GM10248 (cell line): ENCODE results near the gene SLC18A2.

Source experiments
- CTCF ChIA-PET: fragments of 300-600 bp; sonication (Branson Sonifier 250); formaldehyde crosslinking; extraction: SDS; loops from one replicate; lab custom pipeline; 2021; ENCODE audit warnings: antibody characterized with exemption; lab: Yijun Ruan, JAX
- POLR2A ChIA-PET: fragments of 350-650 bp; sonication (Branson Sonifier 250); formaldehyde crosslinking; extraction: SDS; loops from one replicate; lab custom pipeline; 2020; ENCODE audit warnings: antibody characterized with exemption; lab: Yijun Ruan, JAX
- DNase-seq: peaks from one replicate; pipeline ENCODE4 v3.0.0; 2012; ENCODE audit errors: extremely low spot score
- CTCF ChIP-seq: IDR thresholded peaks from 2 replicates; pipeline ENCODE4 v1.5.1; 2012; ENCODE audit warnings: mild to moderate bottlenecking, low read depth; ENCODE audit errors: extremely low read depth, missing control alignments, control extremely low read depth

Gene SLC18A2

DNA sequence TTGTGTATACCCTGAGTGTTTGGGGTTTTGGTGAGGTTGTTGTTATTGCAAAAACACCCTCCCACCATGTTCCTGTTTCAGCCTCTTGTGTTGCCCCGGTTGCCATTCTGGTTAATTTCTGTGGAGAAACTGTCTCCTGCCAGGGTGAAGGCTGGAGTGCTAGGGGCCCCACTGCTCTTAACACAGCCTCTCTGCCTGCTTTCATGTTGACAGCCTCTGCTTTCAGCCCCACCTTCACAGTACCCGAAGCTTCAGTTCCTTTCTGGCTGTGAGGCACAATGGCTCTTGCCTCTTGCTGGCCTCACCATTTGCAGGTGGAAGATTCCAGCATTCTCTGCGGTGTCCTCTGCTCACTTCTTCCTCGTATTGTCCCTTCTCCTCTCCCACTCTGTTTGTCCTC lies 19.2 kb downstream of the SLC18A2 start:
- DNase-seq: no peak
- no peak for TF ChIP-seq CTCF

DNA sequence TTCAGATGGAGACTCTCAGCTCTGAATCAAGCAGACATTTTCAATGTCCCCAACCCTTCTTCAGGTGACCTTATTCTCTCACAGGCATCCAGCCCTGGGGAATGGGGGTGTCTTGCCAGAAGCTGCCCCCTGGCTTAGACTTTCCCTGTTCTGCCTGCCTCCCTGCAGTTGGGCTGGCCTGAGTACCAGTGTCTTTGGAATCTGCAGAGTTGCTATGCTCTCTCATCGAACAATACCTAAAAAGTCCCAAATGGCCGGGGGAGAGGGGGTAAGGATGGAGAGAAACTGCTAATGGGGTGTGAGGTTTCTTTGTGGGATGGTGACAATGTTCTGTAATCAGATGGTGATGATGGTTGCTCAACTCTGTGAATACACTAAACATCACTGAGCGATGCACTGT lies 20.6 kb downstream of the SLC18A2 start:
- POLR2A ChIA-PET: no interaction called here
- no peak for TF ChIP-seq CTCF
- CTCF ChIA-PET: interaction anchor here (1.0 to 2.4 kb wide), 3 partner anchors 9 to 25 kb away, joined by 3 to 8 read pairs (median 4); no protein-coding TSS in a partner anchor
- DNase-seq: no peak

More for the DNA sequence above, 19.2 kb downstream of the SLC18A2 start:
- ChIA-PET POLR2A (no interaction called here), CTCF (no interaction called here)

DNA sequence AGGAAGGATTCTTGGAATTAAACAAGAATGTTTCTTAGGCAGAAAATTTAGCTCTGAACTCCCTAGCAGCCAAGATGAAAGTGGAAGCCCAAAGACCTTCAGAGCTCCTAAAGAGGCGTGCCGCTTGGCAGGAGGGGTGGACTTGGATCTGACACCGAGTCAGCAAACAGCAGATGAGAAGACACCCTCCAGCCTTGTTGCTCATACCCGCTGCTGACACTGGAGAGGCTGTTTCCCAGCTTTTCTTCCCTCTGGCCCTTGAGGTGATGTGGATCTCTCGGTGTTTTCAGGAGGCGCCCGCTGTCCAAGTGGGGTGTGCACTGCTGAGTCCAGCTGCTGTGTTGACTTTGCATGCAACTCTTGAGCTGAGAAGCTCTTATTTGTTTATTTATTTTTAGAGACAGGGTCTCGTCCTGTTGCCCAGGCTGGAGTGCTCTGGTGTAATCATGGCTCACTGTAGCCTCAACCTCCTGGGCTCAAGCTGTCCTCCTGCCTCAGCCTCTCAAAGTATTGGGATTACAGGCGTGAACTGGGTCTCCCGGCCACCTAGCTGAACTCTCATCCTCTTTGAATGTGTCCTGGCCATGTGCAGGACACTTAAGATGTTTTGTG lies 21.5 kb downstream of the SLC18A2 start:
- DNase-seq: no peak
- ChIA-PET POLR2A (no interaction called here), CTCF (interaction anchor here (1.7 to 2.4 kb wide), 3 partner anchors 24 to 180 kb away, joined by 3 to 9 read pairs (median 8); no protein-coding TSS in a partner anchor)
- TF ChIP-seq CTCF: no peak

- ChIA-PET POLR2A (no interaction called here), CTCF (interaction anchor here (1.7 to 2.4 kb wide), 3 partner anchors 24 to 180 kb away, joined by 3 to 9 read pairs (median 8); no protein-coding TSS in a partner anchor)
- DNase-seq: no peak
These were observed 22.0 kb downstream of the SLC18A2 start for GRCh38 chr10:117262903-117263293.

DNA sequence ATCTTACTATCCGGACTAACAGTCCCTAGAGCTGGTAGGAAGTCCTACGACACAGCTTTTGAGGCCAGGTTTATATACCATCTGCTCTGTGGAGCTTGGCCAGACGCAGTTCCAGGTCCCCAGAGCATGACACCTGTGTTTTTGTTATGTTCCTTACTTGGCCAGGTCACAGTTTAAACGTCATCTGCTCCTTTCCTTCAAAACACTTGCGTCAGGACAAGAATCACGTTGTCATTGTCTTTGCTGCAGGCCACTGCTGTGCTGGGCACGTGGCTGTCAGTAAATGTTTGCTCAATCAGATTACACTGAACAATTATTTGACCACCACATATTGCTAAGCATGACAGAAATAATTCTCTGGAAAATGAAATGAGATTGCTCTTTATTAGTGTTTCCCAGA lies 23.9 kb downstream of the SLC18A2 start:
- CTCF ChIA-PET: no interaction called here
- POLR2A ChIA-PET: no interaction called here
- TF ChIP-seq CTCF: no peak
- no peak for DNase-seq

More at GRCh38 chr10:117262903-117263293, 22.0 kb downstream of the SLC18A2 start:
- no peak for TF ChIP-seq CTCF

GRCh38 chr10:117266400-117266799 lies 25.5 kb downstream of the SLC18A2 start:
- CTCF ChIA-PET: interaction anchor here (1.1 to 1.8 kb wide), 4 partner anchors 10 to 52 kb away, joined by 3 to 4 read pairs (median 4); no protein-coding TSS in a partner anchor
- no peak for DNase-seq
- POLR2A ChIA-PET: no interaction called here
- TF ChIP-seq CTCF: no peak
